H1 (cell line): ENCODE results near the gene AKAP9. TPM values are rescaled to one million over a fixed set of nuclear protein-coding genes. Genes with fewer than 3 reads are reported as not detected.

Experiments
- CTCF ChIA-PET: fragments of 300-600 bp; sonication (Branson Sonifier 250); formaldehyde crosslinking; loops from one replicate; lab custom pipeline; 2021; ENCODE audit not compliant: partially characterized antibody; lab: Charles Lee
- POLR2A ChIA-PET: fragments of 300-600 bp; sonication (Branson Sonifier 250); formaldehyde crosslinking; loops from one replicate; lab custom pipeline; 2021; ENCODE audit warnings: inconsistent platforms; ENCODE audit not compliant: partially characterized antibody; lab: Charles Lee
- DNase-seq, 2 experiments: peaks; one replicate each; pipeline versions ENCODE4 v3.0.0 to v3.0.0-alpha.2; 2010 to 2022; ENCODE audit warnings: low spot score in 2 of 2, low read depth in 1 of 2, mixed read lengths in 1 of 2
- FAIRE-seq: peaks from 2 replicates; lab custom pipeline; 2011; peaks lifted over from hg19 to GRCh38; lab: Jason Lieb, UNC
- H2AFZ ChIP-seq: 2 replicates; pipeline ENCODE4 v1.8.1; 2012; ENCODE audit warnings: low read length, inconsistent platforms
- H2AK5ac ChIP-seq: 2 replicates; pipeline ENCODE4 v1.6.1; 2013; ENCODE audit warnings: low read depth, low read length
- H2BK120ac ChIP-seq: replicated peaks from 2 replicates; pipeline ENCODE3; 2013; ENCODE audit warnings: low read depth, low read length, inconsistent platforms
- H2BK12ac ChIP-seq: 2 replicates; pipeline ENCODE4 v1.6.1; 2013; ENCODE audit warnings: low read depth, low read length
- H2BK15ac ChIP-seq: 2 replicates; pipeline ENCODE4 v1.6.1; 2013; ENCODE audit warnings: low read length
- H2BK20ac ChIP-seq: 2 replicates; pipeline ENCODE4 v1.6.1; 2013; ENCODE audit warnings: low read length
- H2BK5ac ChIP-seq: 2 replicates; pipeline ENCODE4 v1.6.1; 2013; ENCODE audit warnings: low read depth, low read length
- H3K14ac ChIP-seq: 2 replicates; pipeline ENCODE4 v1.6.1; 2013; ENCODE audit warnings: inconsistent platforms; ENCODE audit not compliant: insufficient read length
- H3K18ac ChIP-seq: 2 replicates; pipeline ENCODE4 v1.6.1; 2013; ENCODE audit warnings: low read length; ENCODE audit errors: extremely low read depth
- H3K23ac ChIP-seq: 2 replicates; pipeline ENCODE4 v1.6.1; 2013; ENCODE audit warnings: inconsistent platforms; ENCODE audit not compliant: insufficient read length
- H3K23me2 ChIP-seq: 2 replicates; pipeline ENCODE4 v1.6.1; 2013; ENCODE audit warnings: low read depth, low read length
- H3K27ac ChIP-seq: 2 replicates; pipeline ENCODE4 v1.6.1; 2011; ENCODE audit warnings: low read depth, low read length, inconsistent platforms
- H3K27me3 ChIP-seq, 4 experiments: replicated peaks in 1 of 4; 1 replicate in 1 of 4; 2 replicates in 3 of 4; pipeline versions ENCODE4 v1.6.1 to v1.8.1; 2011 to 2013; ENCODE audit warnings: low read length in 3 of 4, mild to moderate bottlenecking in 3 of 4, inconsistent platforms in 2 of 4, mixed read lengths in 2 of 4, moderate library complexity in 1 of 4; ENCODE audit not compliant: control insufficient read depth in 3 of 4, insufficient read depth in 3 of 4; ENCODE audit errors: extremely low read depth in 1 of 4
- H3K36me3 ChIP-seq, 4 experiments: 2 replicates each; pipeline versions ENCODE4 v1.6.1 to v1.8.1; 2011 to 2013; ENCODE audit warnings: mild to moderate bottlenecking in 4 of 4, low read length in 3 of 4, moderate library complexity in 2 of 4, control low read depth in 1 of 4, inconsistent platforms in 1 of 4; ENCODE audit not compliant: insufficient read depth in 4 of 4, control insufficient read depth in 2 of 4
- H3K4ac ChIP-seq: replicated peaks from 2 replicates; pipeline ENCODE3; 2013; ENCODE audit warnings: low read length, low read depth, mixed read lengths, inconsistent platforms; ENCODE audit not compliant: insufficient read length
- H3K4me1 ChIP-seq, 4 experiments: replicated peaks in 1 of 4; 1 replicate in 1 of 4; 2 replicates in 3 of 4; pipeline versions ENCODE4 v1.6.1 to v1.8.1; 2011 to 2013; ENCODE audit warnings: low read length in 3 of 4, inconsistent platforms in 2 of 4, mixed read lengths in 1 of 4; ENCODE audit not compliant: insufficient read depth in 4 of 4, control insufficient read depth in 3 of 4
- H3K4me2 ChIP-seq, 2 experiments: 2 replicates each; pipeline versions ENCODE4 v1.6.1 to v1.8.1; 2011 to 2013; ENCODE audit warnings: low read depth in 2 of 2, low read length in 2 of 2, control low read depth in 1 of 2, inconsistent platforms in 1 of 2, mild to moderate bottlenecking in 1 of 2; ENCODE audit not compliant: insufficient read depth in 1 of 2
- H3K4me3 ChIP-seq, 4 experiments: fragments of 200-600, 300-600 bp in 1 of 4; sonication (generic), shearing (Covaris generic), sonication (Bioruptor Twin) in 1 of 4; 2 replicates each; pipeline versions ENCODE4 v1.5.1 to v1.8.1; 2011 to 2016; ENCODE audit warnings: low read length in 4 of 4, low read depth in 3 of 4, control low read depth in 2 of 4, inconsistent platforms in 2 of 4, mild to moderate bottlenecking in 2 of 4, mixed read lengths in 1 of 4, moderate library complexity in 1 of 4; ENCODE audit not compliant: insufficient read depth in 2 of 4; ENCODE audit errors: extremely low read depth in 1 of 4
- H3K56ac ChIP-seq: replicated peaks from 2 replicates; pipeline ENCODE3; 2013; ENCODE audit warnings: low read depth, mild to moderate bottlenecking, mixed read lengths, low read length, inconsistent platforms; ENCODE audit not compliant: insufficient read length
- H3K79me1 ChIP-seq: 2 replicates; pipeline ENCODE4 v1.6.1; 2013; ENCODE audit warnings: low read depth, low read length, control low read depth
- H3K79me2 ChIP-seq, 2 experiments: 2 replicates each; pipeline versions ENCODE4 v1.6.1 to v1.8.1; 2012 to 2013; ENCODE audit warnings: low read length in 2 of 2, mild to moderate bottlenecking in 2 of 2, inconsistent platforms in 1 of 2; ENCODE audit not compliant: insufficient read depth in 2 of 2, control insufficient read depth in 1 of 2
- H3K9ac ChIP-seq, 4 experiments: replicated peaks in 1 of 4; 1 replicate in 1 of 4; 2 replicates in 3 of 4; pipeline versions ENCODE4 v1.6.1 to v1.8.1; 2011 to 2013; ENCODE audit warnings: low read depth in 3 of 4, low read length in 3 of 4, control low read depth in 2 of 4, mild to moderate bottlenecking in 2 of 4, moderate library complexity in 2 of 4, inconsistent platforms in 1 of 4; ENCODE audit errors: extremely low read depth in 1 of 4
- H3K9me3 ChIP-seq, 2 experiments: 2 replicates each; pipeline versions ENCODE4 v1.6.1 to v1.8.1; 2012 to 2013; ENCODE audit warnings: mild to moderate bottlenecking in 2 of 2, moderate library complexity in 2 of 2, control low read depth in 1 of 2, inconsistent platforms in 1 of 2, low read depth in 1 of 2, low read length in 1 of 2, mixed read lengths in 1 of 2; ENCODE audit not compliant: insufficient read depth in 2 of 2
- H4K20me1 ChIP-seq, 2 experiments: replicated peaks in 1 of 2; 2 replicates each; pipeline versions ENCODE3 to v1.8.1; 2011 to 2013; ENCODE audit warnings: inconsistent platforms in 2 of 2, low read length in 2 of 2, mild to moderate bottlenecking in 1 of 2; ENCODE audit not compliant: insufficient read depth in 2 of 2, control insufficient read depth in 1 of 2
- H4K5ac ChIP-seq: 2 replicates; pipeline ENCODE4 v1.6.1; 2013; ENCODE audit warnings: low read length, low read depth, mixed read lengths, inconsistent platforms; ENCODE audit not compliant: insufficient read length
- H4K8ac ChIP-seq: 2 replicates; pipeline ENCODE4 v1.8.0; 2013; ENCODE audit warnings: mild to moderate bottlenecking, moderate library complexity, low read length, inconsistent platforms; ENCODE audit not compliant: insufficient read depth; ENCODE audit errors: extremely low read depth
- H4K91ac ChIP-seq: replicated peaks from 2 replicates; pipeline ENCODE3; 2013; ENCODE audit warnings: low read length, mixed read lengths, inconsistent platforms; ENCODE audit not compliant: insufficient read length
- CBX8 ChIP-seq: fragments of 300-800, 300-1000 bp; sonication (generic); IDR thresholded peaks from 2 replicates; pipeline ENCODE4 v1.7.1; 2016; ENCODE audit warnings: low read depth, low read length, borderline replicate concordance
- CTBP2 ChIP-seq: IDR thresholded peaks from 2 replicates; pipeline ENCODE4 v1.7.0; 2011; ENCODE audit warnings: borderline replicate concordance, mild to moderate bottlenecking, moderate library complexity, mixed read lengths, low read length; ENCODE audit not compliant: insufficient read depth, insufficient read length
- E2F6 ChIP-seq: IDR thresholded peaks from 2 replicates; pipeline ENCODE4 v1.6.1; 2012; ENCODE audit warnings: inconsistent platforms
- EP300 ChIP-seq, 2 experiments: IDR thresholded peaks; 1 replicate in 1 of 2; 2 replicates in 1 of 2; pipeline ENCODE4 v1.6.1; 2011 to 2012; ENCODE audit warnings: low read depth in 2 of 2, low read length in 2 of 2, mild to moderate bottlenecking in 2 of 2, borderline replicate concordance in 1 of 2, inconsistent platforms in 1 of 2, moderate library complexity in 1 of 2
- KDM1A ChIP-seq: fragments of 200-600, 300-600 bp; sonication (generic); IDR thresholded peaks from 2 replicates; pipeline ENCODE4 v1.7.1; 2016; ENCODE audit warnings: mild to moderate bottlenecking, low read length, borderline replicate concordance
- NANOG ChIP-seq: IDR thresholded peaks from 2 replicates; pipeline ENCODE4 v1.6.1; 2011; ENCODE audit warnings: low read length, low read depth, mild to moderate bottlenecking, inconsistent platforms; ENCODE audit not compliant: insufficient read depth, poor library complexity, severe bottlenecking
- PHF8 ChIP-seq: fragments of 200-600 bp; sonication (generic); conservative IDR thresholded peaks from 2 replicates; pipeline ENCODE4 v1.7.1; 2012; ENCODE audit warnings: low read depth, mild to moderate bottlenecking, inconsistent platforms, low read length, moderate library complexity
- POLR2AphosphoS5 ChIP-seq: IDR thresholded peaks from 2 replicates; pipeline ENCODE4 v1.6.1; 2011; ENCODE audit warnings: low read depth, low read length
- SIN3A ChIP-seq, 2 experiments: IDR thresholded peaks in 1 of 2; conservative IDR thresholded peaks in 1 of 2; 2 replicates each; pipeline ENCODE4 v1.6.1; 2011 to 2012; ENCODE audit warnings: low read length in 2 of 2, improper control_type of control experiment in 1 of 2, low read depth in 1 of 2, mild to moderate bottlenecking in 1 of 2
- SIRT6 ChIP-seq: IDR thresholded peaks from one replicate; pipeline ENCODE4 v1.7.1; 2012; ENCODE audit warnings: low read length, inconsistent platforms
- SP1 ChIP-seq: IDR thresholded peaks from 2 replicates; pipeline ENCODE4 v1.6.1; 2011; ENCODE audit warnings: low read depth, low read length
- WGBS, 2 experiments: shearing (Covaris generic) in 1 of 2; methylation state at CpG; one replicate each; pipeline versions ENCODE4 v1.1.6 to v1.1.7; 2013 to 2015; ENCODE audit warnings: low lambda C conversion rate in 2 of 2, mixed read lengths in 2 of 2, inconsistent platforms in 1 of 2, low coverage in 1 of 2, missing lambda C conversion rate in 1 of 2; ENCODE audit not compliant: insufficient replicate concordance in 2 of 2, insufficient coverage in 1 of 2, insufficient read length in 1 of 2; ENCODE audit errors: extremely low coverage in 1 of 2, missing lambda C conversion rate in 1 of 2; 5-methylcytosine and 5-hydroxymethylcytosine counted together
- polyA plus RNA-seq, 7 experiments: library from polyadenylated mRNA; depleted of rRNA in 3 of 7; stranded (reverse) in 5 of 7; unstranded in 2 of 7; fragments of >200 nt in 5 of 7; fragments of 200-250 nt in 2 of 7; gene quantifications; 1 replicate in 5 of 7; 2 replicates in 1 of 7; 4 replicates in 1 of 7; pipeline versions ENCODE4 v1.2.1 to v1.2.3, GENCODE V29; 2011 to 2013; ENCODE audit warnings: missing spikeins in 2 of 7, mixed read lengths in 2 of 7
- total RNA-seq: library from RNA; stranded (reverse); fragmentation: NEBNext Ultra II Directional; extraction: Animal tissue kit (Norgen Biotek cat#: 25700); gene quantifications from 2 replicates; pipeline ENCODE4 v1.2.1, GENCODE V29; 2021

The AKAP9 gene
- total and polyA plus RNA-seq, 2 of the 8 experiments (the other 6 are each of a cell fraction or from before 2014, with no cell fraction given), result 6.2 to 26.3 TPM

GRCh38 chr7:91999631-92000565 is 59.2 kb downstream of the AKAP9 start:
- Histone ChIP-seq H3K4ac (no peak overlapping the region), H4K8ac (no peak overlapping the region), H3K79me1 (no peaks in the 10 kb centered on the region), H3K4me1 (no peaks in the 10 kb centered on the region), H3K23ac (no peak overlapping the region), H3K27me3 (no peaks in the 10 kb centered on the region), H3K27ac (no peak overlapping the region), H3K9me3 (no peaks in the 10 kb centered on the region), H3K79me2 (no peaks in the 10 kb centered on the region), H2BK120ac (no peak overlapping the region), H3K23me2 (no peaks in the 10 kb centered on the region), H3K36me3 (peaks cover 0 to 20% (median 5%) of the 10 kb centered on the region in 4 experiments; a peak in 5 of 8 replicates), H2BK15ac (no peak overlapping the region), H3K18ac (no peak overlapping the region), H4K20me1 (no peaks in the 10 kb centered on the region), H2AFZ (no peak overlapping the region), H4K91ac (no peak overlapping the region), H2BK12ac (no peak overlapping the region), H2BK20ac (no peak overlapping the region), H3K4me3 (no peak overlapping the region), H2AK5ac (no peak overlapping the region), H3K14ac (no peak overlapping the region), H3K56ac (no peak overlapping the region), H3K4me2 (no peak overlapping the region), H2BK5ac (no peak overlapping the region), H3K9ac (no peak overlapping the region), H4K5ac (no peak overlapping the region)
- FAIRE-seq, result no peak
- 81% methylated on average over 2 of the region's 2 CpGs; no CpG with 5 or more reads in 1 of the 2 experiments for WGBS, 2 experiments
- ChIA-PET CTCF (no interaction called here), POLR2A (no interaction called here)
- no peak for DNase-seq
- TF ChIP-seq POLR2AphosphoS5 (no peak), SP1 (no peak), EP300 (IDR thresholded peaks at IDR 0.05; ENCODE audit: borderline replicate concordance in 1 of 2, low read depth in 2 of 2, low read length in 2 of 2) (no peak), SIRT6 (no peak), CBX8 (no peak), SIN3A (conservative IDR thresholded peaks at IDR 0.05 in 1 of 2, IDR thresholded peaks at IDR 0.05 in 1 of 2; ENCODE audit: low read depth in 1 of 2, low read length in 2 of 2) (no peak), CTBP2 (no peak), KDM1A (no peak), PHF8 (no peak), NANOG (no peak), E2F6 (no peak)
